Measurements from ENCODE around the gene KRT24. TPM values are rescaled to one million over a fixed set of nuclear protein-coding genes. Genes with fewer than 3 reads are reported as not detected.

Gene KRT24
- total RNA-seq, 1 experiment from 2014 or later = not detected

GRCh38 chr17:40675905-40676304, 27.6 kb downstream of the KRT24 start:
- H3K27me3 ChIP-seq (replicated peaks; ENCODE audit: insufficient read depth, low read depth, low read length, poor library complexity) = peaks cover 2% of the 10 kb centered on the region
- H3K9me3 ChIP-seq (ENCODE audit: low read depth, low read length, poor library complexity, severe bottlenecking) = no peaks in the 10 kb centered on the region
- no peak overlapping the region for H3K27ac ChIP-seq (ENCODE audit: low read depth, low read length, poor library complexity, severe bottlenecking)
- H3K4me3 ChIP-seq (ENCODE audit: low read depth, low read length, poor library complexity, severe bottlenecking) = no peak overlapping the region
- ChIA-PET CTCF (no interaction called here), POLR2A (ENCODE audit: low non-redundant PET) (no interaction called here)
- TF ChIP-seq CTCF (conservative IDR thresholded peaks at IDR 0.05; ENCODE audit: low read depth, low read length) = no peak
- TF ChIP-seq EZH2 (IDR thresholded peaks at IDR 0.05; ENCODE audit: borderline replicate concordance, low read depth, low read length, poor library complexity, severe bottlenecking) = no peak
- DNase-seq (ENCODE audit: low spot score) = no peak
- H3K4me1 ChIP-seq (ENCODE audit: insufficient read depth, low read length, poor library complexity, severe bottlenecking) = no peaks in the 10 kb centered on the region
- intact Hi-C loops (cut with micrococcal nuclease; ENCODE audit: unreplicated experiment) = no loop called here
- no TSS peak for BruUV-seq (replicated peaks)
- H3K36me3 ChIP-seq (ENCODE audit: insufficient read depth, low read length, poor library complexity, severe bottlenecking) = no peaks in the 10 kb centered on the region

- CTCF ChIA-PET = no interaction called here
These were observed 30.9 kb downstream of the KRT24 start for GRCh38 chr17:40672654-40673053.

GRCh38 chr17:40671282-40671681, 32.3 kb downstream of the KRT24 start:
- Histone ChIP-seq H3K27ac (ENCODE audit: low read depth, low read length, poor library complexity, severe bottlenecking) (no peak overlapping the region), H3K27me3 (replicated peaks; ENCODE audit: insufficient read depth, low read depth, low read length, poor library complexity) (peaks cover 2% of the 10 kb centered on the region), H3K9me3 (ENCODE audit: low read depth, low read length, poor library complexity, severe bottlenecking) (no peaks in the 10 kb centered on the region), H3K4me3 (ENCODE audit: low read depth, low read length, poor library complexity, severe bottlenecking) (no peak overlapping the region), H3K4me1 (ENCODE audit: insufficient read depth, low read length, poor library complexity, severe bottlenecking) (no peaks in the 10 kb centered on the region), H3K36me3 (ENCODE audit: insufficient read depth, low read length, poor library complexity, severe bottlenecking) (no peaks in the 10 kb centered on the region)
- POLR2A ChIA-PET (ENCODE audit: low non-redundant PET) = no interaction called here
- CTCF ChIA-PET = no interaction called here
- TF ChIP-seq EZH2 (IDR thresholded peaks at IDR 0.05; ENCODE audit: borderline replicate concordance, low read depth, low read length, poor library complexity, severe bottlenecking) (no peak), CTCF (conservative IDR thresholded peaks at IDR 0.05; ENCODE audit: low read depth, low read length) (no peak)
- BruUV-seq (replicated peaks) = no TSS peak
- DNase-seq (ENCODE audit: low spot score) = no peak
- intact Hi-C loops (cut with micrococcal nuclease; ENCODE audit: unreplicated experiment) = no loop called here

More at GRCh38 chr17:40672654-40673053, 30.9 kb downstream of the KRT24 start:
- Histone ChIP-seq H3K36me3 (ENCODE audit: insufficient read depth, low read length, poor library complexity, severe bottlenecking) (no peaks in the 10 kb centered on the region), H3K27ac (ENCODE audit: low read depth, low read length, poor library complexity, severe bottlenecking) (no peak overlapping the region), H3K27me3 (replicated peaks; ENCODE audit: insufficient read depth, low read depth, low read length, poor library complexity) (peaks cover 2% of the 10 kb centered on the region), H3K9me3 (ENCODE audit: low read depth, low read length, poor library complexity, severe bottlenecking) (no peaks in the 10 kb centered on the region), H3K4me3 (ENCODE audit: low read depth, low read length, poor library complexity, severe bottlenecking) (no peak overlapping the region), H3K4me1 (ENCODE audit: insufficient read depth, low read length, poor library complexity, severe bottlenecking) (no peaks in the 10 kb centered on the region)
- BruUV-seq (replicated peaks) = no TSS peak
- intact Hi-C loops (cut with micrococcal nuclease; ENCODE audit: unreplicated experiment) = no loop called here
- TF ChIP-seq CTCF (conservative IDR thresholded peaks at IDR 0.05; ENCODE audit: low read depth, low read length) = no peak
- POLR2A ChIA-PET (ENCODE audit: low non-redundant PET) = no interaction called here
- no peak for DNase-seq (ENCODE audit: low spot score)

All from A673 (cell line).